GM23248 (cell line): ENCODE measurements around the gene TLR9.

Experiments
- EZH2 ChIP-seq: fragments of 200-600 bp; sonication (generic); IDR thresholded peaks from 2 replicates; pipeline ENCODE4 v1.6.1; 2018; ENCODE audit warnings: antibody characterized with exemption, mild to moderate bottlenecking; ENCODE audit not compliant: insufficient read depth, poor library complexity, severe bottlenecking
- EZH2phosphoT487 ChIP-seq: fragments of 200-600 bp; sonication (generic); IDR thresholded peaks from 2 replicates; pipeline ENCODE4 v1.6.1; 2018; ENCODE audit warnings: antibody characterized with exemption, moderate library complexity, mild to moderate bottlenecking, low read depth; ENCODE audit not compliant: insufficient read depth

GRCh38 chr3:52196977-52197376 is 28.5 kb downstream of the TLR9 start:
- TF ChIP-seq EZH2 (no peak), EZH2phosphoT487 (no peak)
